HepG2 (cell line): ENCODE results near the gene ELP4. TPM values are rescaled to one million over a fixed set of nuclear protein-coding genes. Genes with fewer than 3 reads are reported as not detected.

Source experiments
- ATAC-seq: fragments of 200-7000 bp; cut with Tn5 transposase; 3 replicates; pipeline ENCODE4 v1.9.1; 2020; ENCODE audit warnings: mild to moderate bottlenecking, moderate library complexity
- BruUV-seq: library from RNA; stranded (reverse); fragments of 400-500 nt; replicated peaks from 2 replicates; lab custom pipeline; 2021; lab: Mats Ljungman, UMichigan
- CTCF ChIA-PET: fragments of 300-600 bp; formaldehyde crosslinking; extraction: SDS; loops from one replicate; lab custom pipeline; 2021; ENCODE audit warnings: low total read pairs, inconsistent platforms, low intra/inter-chr PET ratio; lab: Yijun Ruan, JAX
- POLR2A ChIA-PET: fragments of 350-600 bp; sonication (Branson Sonifier 250); formaldehyde crosslinking; loops from one replicate; lab custom pipeline; 2020; ENCODE audit warnings: antibody characterized with exemption, inconsistent platforms; lab: Yijun Ruan, JAX
- DNase-seq: peaks from one replicate; pipeline ENCODE4 v3.0.0-alpha.2; 2015; ENCODE audit warnings: low spot score
- FAIRE-seq: peaks from 3 replicates; lab custom pipeline; 2011; peaks lifted over from hg19 to GRCh38; lab: Jason Lieb, UNC
- H2AFZ ChIP-seq: one replicate; pipeline ENCODE4 v1.6.1; 2011; ENCODE audit warnings: low read length, inconsistent platforms
- H3K27ac ChIP-seq: fragments of 300-600 bp; 3 replicates; pipeline ENCODE4 v1.8.0; 2011; ENCODE audit warnings: mixed run types, mild to moderate bottlenecking, mixed read lengths, low read length, inconsistent platforms; ENCODE audit not compliant: insufficient read depth; ENCODE audit errors: extremely low read length
- H3K27me3 ChIP-seq, 2 experiments: fragments of 200-600 bp in 1 of 2; 2 replicates in 1 of 2; 3 replicates in 1 of 2; pipeline versions ENCODE4 v1.6.0 to v1.8.0; 2011; ENCODE audit warnings: low read length in 2 of 2, mild to moderate bottlenecking in 2 of 2, moderate library complexity in 2 of 2, inconsistent platforms in 1 of 2; ENCODE audit not compliant: insufficient read depth in 2 of 2, control insufficient read depth in 1 of 2
- H3K36me3 ChIP-seq, 2 experiments: fragments of 200-600 bp in 1 of 2; replicated peaks in 1 of 2; 2 replicates in 1 of 2; 3 replicates in 1 of 2; pipeline versions ENCODE4 v1.5.1 to v1.8.0; 2011; ENCODE audit warnings: low read length in 2 of 2, inconsistent platforms in 1 of 2; ENCODE audit not compliant: insufficient read depth in 2 of 2, control insufficient read depth in 1 of 2
- H3K4me1 ChIP-seq: 2 replicates; pipeline ENCODE4 v1.5.1; 2012; ENCODE audit warnings: low read length, inconsistent platforms; ENCODE audit not compliant: insufficient read depth
- H3K4me2 ChIP-seq: 2 replicates; pipeline ENCODE4 v1.6.0; 2011; ENCODE audit warnings: low read depth, low read length, inconsistent platforms
- H3K4me3 ChIP-seq, 3 experiments: fragments of 200-600 bp in 1 of 3; sonication (generic), shearing (Covaris generic) in 1 of 3; replicated peaks in 1 of 3; 2 replicates each; pipeline ENCODE4 v1.5.1; 2011 to 2016; ENCODE audit warnings: low read length in 3 of 3, inconsistent platforms in 2 of 3, low read depth in 2 of 3, mild to moderate bottlenecking in 2 of 3, control low read depth in 1 of 3, mixed read lengths in 1 of 3; ENCODE audit not compliant: insufficient read depth in 1 of 3
- H3K79me2 ChIP-seq: one replicate; pipeline ENCODE4 v1.6.1; 2011; ENCODE audit warnings: low read length, inconsistent platforms; ENCODE audit not compliant: insufficient read depth
- H3K9ac ChIP-seq: 2 replicates; pipeline ENCODE4 v1.6.0; 2011; ENCODE audit warnings: mild to moderate bottlenecking, low read depth, low read length, inconsistent platforms; ENCODE audit not compliant: insufficient read depth
- H3K9me3 ChIP-seq: 2 replicates; pipeline ENCODE4 v1.5.1; 2012; ENCODE audit warnings: mild to moderate bottlenecking, low read length
- H4K20me1 ChIP-seq: 2 replicates; pipeline ENCODE4 v1.6.0; 2011; ENCODE audit warnings: inconsistent platforms, mild to moderate bottlenecking, low read length, moderate library complexity; ENCODE audit not compliant: insufficient read depth
- CBX5 ChIP-seq: sonication (generic); formaldehyde crosslinking; IDR thresholded peaks from 2 replicates; pipeline ENCODE4 v1.4.0; 2020; ENCODE audit warnings: missing genetic modification reagents, borderline replicate concordance
- CEBPZ ChIP-seq: IDR thresholded peaks from 2 replicates; pipeline ENCODE4 v1.6.1; 2012; ENCODE audit warnings: low read length, improper control_type of control experiment
- CTCF ChIP-seq: sonication (generic); formaldehyde crosslinking; IDR thresholded peaks from 2 replicates; pipeline ENCODE4 v1.5.0; 2020; ENCODE audit warnings: mild to moderate bottlenecking, missing genetic modification reagents, moderate library complexity
- HNRNPK ChIP-seq: fragments of 200-400 bp; formaldehyde crosslinking; IDR thresholded peaks from 2 replicates; pipeline ENCODE4 v1.6.1; 2018; ENCODE audit warnings: low read length, low read depth, moderate library complexity, mild to moderate bottlenecking; ENCODE audit not compliant: poor library complexity, severe bottlenecking
- HNRNPL ChIP-seq: fragments of 200-400 bp; formaldehyde crosslinking; IDR thresholded peaks from 2 replicates; pipeline ENCODE4 v1.6.1; 2017; ENCODE audit warnings: mild to moderate bottlenecking, low read depth, low read length
- MAFK ChIP-seq, 2 experiments: IDR thresholded peaks in 1 of 2; conservative IDR thresholded peaks in 1 of 2; 2 replicates each; pipeline ENCODE4 v1.6.1; 2011; ENCODE audit warnings: improper control_type of control experiment in 2 of 2, low read length in 2 of 2
- RFXAP ChIP-seq: sonication (generic); formaldehyde crosslinking; IDR thresholded peaks from 2 replicates; pipeline ENCODE4 v1.4.0; 2020; ENCODE audit warnings: missing genetic modification reagents, borderline replicate concordance
- SALL2 ChIP-seq: sonication (generic); formaldehyde crosslinking; IDR thresholded peaks from 2 replicates; pipeline ENCODE4 v1.8.1; 2023; ENCODE audit warnings: mild to moderate bottlenecking, missing genetic modification reagents, inconsistent platforms
- ZNF546 ChIP-seq: sonication (generic); formaldehyde crosslinking; conservative IDR thresholded peaks from 2 replicates; pipeline ENCODE4 v1.8.1; 2023; ENCODE audit warnings: mild to moderate bottlenecking, missing genetic modification reagents
- ZNF564 ChIP-seq: sonication (generic); formaldehyde crosslinking; IDR thresholded peaks from 2 replicates; pipeline ENCODE4 v1.8.1; 2023; ENCODE audit warnings: mild to moderate bottlenecking, missing genetic modification reagents
- ZNF569 ChIP-seq: sonication (generic); formaldehyde crosslinking; IDR thresholded peaks from 2 replicates; pipeline ENCODE4 v1.5.0; 2020; ENCODE audit warnings: mild to moderate bottlenecking, missing genetic modification reagents, moderate library complexity, borderline replicate concordance
- ZNF678 ChIP-seq: sonication (generic); formaldehyde crosslinking; IDR thresholded peaks from 2 replicates; pipeline ENCODE4 v1.4.0; 2020; ENCODE audit warnings: mild to moderate bottlenecking, missing genetic modification reagents
- in situ Hi-C: cut with HindIII; loops from 2 replicates; pipeline ENCODE4 v1.10.0; 2017; ENCODE audit warnings: low pct_unique_long_range_greater_than_20kb; ENCODE audit not compliant: extremely low pct_ligation_motif_present
- intact Hi-C: fragments of 100-400 bp; cut with micrococcal nuclease; formaldehyde crosslinking; loops from one replicate; pipeline ENCODE4 v1.10.0; 2022; ENCODE audit not compliant: unreplicated experiment
- polyA plus RNA-seq, 8 experiments: library from polyadenylated mRNA; depleted of rRNA in 3 of 8; stranded (reverse) in 7 of 8; unstranded in 1 of 8; fragments of >200 nt; fragmentation: Illumina TruSeq in 4 of 8; extraction: Trizol in 4 of 8; gene quantifications; 2 replicates each; pipeline versions ENCODE4 v1.2.1 to v1.2.3, GENCODE V29; 2011 to 2016; ENCODE audit warnings: low read depth in 4 of 8, missing spikeins in 1 of 8, mixed read lengths in 1 of 8; ENCODE audit not compliant: insufficient read depth in 1 of 8
- total RNA-seq, 5 experiments: library from RNA; depleted of rRNA; stranded (reverse); fragments of >200 nt; fragmentation: Illumina TruSeq; extraction: Trizol; gene quantifications; 2 replicates each; pipeline ENCODE4 v1.2.3, GENCODE V29; 2016; ENCODE audit warnings: low read depth in 1 of 5

Gene ELP4
- total and polyA plus RNA-seq, 2 of the 13 experiments (the other 11 are each of a cell fraction or from before 2014, with no cell fraction given) = 12.8 to 19.1 TPM

DNA sequence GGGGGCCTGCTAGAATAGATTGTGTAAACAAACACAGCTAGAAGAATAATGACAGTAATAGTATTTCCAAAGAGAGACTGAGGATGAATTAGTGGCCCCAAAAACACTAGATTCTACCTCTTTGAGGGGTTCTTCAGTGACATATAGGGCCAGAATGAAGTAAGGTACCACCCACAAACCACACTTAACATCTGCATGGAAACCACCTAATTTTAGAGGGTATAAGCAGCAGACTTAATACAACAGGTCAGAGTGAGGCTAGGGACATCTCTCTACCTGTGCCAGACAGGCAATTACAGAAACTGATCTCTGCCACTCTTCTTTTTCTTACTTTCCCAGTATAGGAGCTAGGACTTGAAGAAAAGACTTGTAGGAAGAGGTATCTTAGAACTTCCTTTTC lies 20.1 kb downstream of the ELP4 start:
- no peak overlapping the region for H3K27ac ChIP-seq
- no peak for ATAC-seq
- ChIA-PET POLR2A (no interaction called here), CTCF (no interaction called here)
- H3K79me2 ChIP-seq = no peaks in the 10 kb centered on the region
- no peak for FAIRE-seq
- no peak overlapping the region for H3K9ac ChIP-seq
- no peaks in the 10 kb centered on the region for H3K27me3 ChIP-seq
- H3K4me1 ChIP-seq = no peaks in the 10 kb centered on the region
- no peak overlapping the region for H3K4me2 ChIP-seq
- no peaks in the 10 kb centered on the region for H4K20me1 ChIP-seq
- TF ChIP-seq MAFK (conservative IDR thresholded peaks at IDR 0.05 in 1 of 2, IDR thresholded peaks at IDR 0.05 in 1 of 2; ENCODE audit: low read length in 2 of 2) = no peak
- TF ChIP-seq HNRNPL = no peak
- no peak for TF ChIP-seq CEBPZ
- TF ChIP-seq CBX5 (CRISPR knock-in tag) = no peak
- TF ChIP-seq SALL2 (CRISPR knock-in tag) = no peak
- TF ChIP-seq RFXAP (CRISPR knock-in tag) = no peak
- TF ChIP-seq ZNF678 (CRISPR knock-in tag) = no peak
- no peak for TF ChIP-seq ZNF564 (CRISPR knock-in tag)
- TF ChIP-seq CTCF (CRISPR knock-in tag) = no peak
- TF ChIP-seq HNRNPK = no peak
- TF ChIP-seq ZNF546 (CRISPR knock-in tag) = no peak
- TF ChIP-seq ZNF569 = no peak
- no peak overlapping the region for H2AFZ ChIP-seq
- intact Hi-C loops = no loop called here
- in situ Hi-C loops = no loop called here
- H3K9me3 ChIP-seq = no peaks in the 10 kb centered on the region
- no peaks in the 10 kb centered on the region for H3K36me3 ChIP-seq
- no TSS peak for BruUV-seq
- DNase-seq = no peak
- no peak overlapping the region for H3K4me3 ChIP-seq
